Epithelial cell of esophagus (primary cell): ENCODE data around the gene ZNRF2.

Experiments used
- DNase-seq: peaks from one replicate; pipeline ENCODE4 v3.0.0; 2010; ENCODE audit warnings: low read depth
- H3K4me3 ChIP-seq: 2 replicates; pipeline ENCODE4 v1.5.1; 2011; ENCODE audit warnings: mild to moderate bottlenecking, low read length, control low read depth
- CTCF ChIP-seq: IDR thresholded peaks from 2 replicates; pipeline ENCODE4 v1.5.1; 2011; ENCODE audit warnings: low read depth, mild to moderate bottlenecking, low read length, control low read depth, inconsistent platforms; ENCODE audit not compliant: insufficient read depth; ENCODE audit errors: missing control alignments

ZNRF2 gene

GRCh38 chr7:30252885-30253795 lies 31.3 kb upstream of the ZNRF2 start:
- H3K4me3 ChIP-seq: no peak overlapping the region
- no peak for TF ChIP-seq CTCF
- peak; percentile 52 for DNase-seq

GRCh38 chr7:30253796-30254165 lies 30.6 kb upstream of the ZNRF2 start:
- H3K4me3 ChIP-seq: no peak overlapping the region
- no peak for TF ChIP-seq CTCF
- DNase-seq: no peak

- no peak for TF ChIP-seq CTCF
- no peak overlapping the region for H3K4me3 ChIP-seq
- no peak for DNase-seq
These were observed 30.1 kb upstream of the ZNRF2 start for GRCh38 chr7:30254248-30254647.

- no peak overlapping the region for H3K4me3 ChIP-seq
- DNase-seq: no peak
- TF ChIP-seq CTCF: no peak
These were observed 29.7 kb upstream of the ZNRF2 start for GRCh38 chr7:30254717-30255063.

GRCh38 chr7:30255064-30255769 lies 29.2 kb upstream of the ZNRF2 start:
- no peak for DNase-seq
- no peak overlapping the region for H3K4me3 ChIP-seq
- TF ChIP-seq CTCF: no peak

- DNase-seq: no peak
- TF ChIP-seq CTCF: no peak
- no peak overlapping the region for H3K4me3 ChIP-seq
These were observed 28.0 kb upstream of the ZNRF2 start for GRCh38 chr7:30256349-30256858.

GRCh38 chr7:30260246-30260768 lies 24.1 kb upstream of the ZNRF2 start:
- no peak for DNase-seq
- no peak for TF ChIP-seq CTCF
- no peak overlapping the region for H3K4me3 ChIP-seq
